ENCODE data around the gene RPS10. TPM values are rescaled to one million over a fixed set of nuclear protein-coding genes. Genes with fewer than 3 reads are reported as not detected.

Gene RPS10
- total and polyA plus RNA-seq, 2 donors = 2,659 to 2,778 TPM

GRCh38 chr6:34457742-34458735, 32.2 kb upstream of the RPS10 start:
- Histone ChIP-seq H3K4me3 (ENCODE audit: low read length in 2 of 2) (no peak overlapping the region), H3K27ac (ENCODE audit: low read depth in 1 of 2, low read length in 1 of 2) (no peak overlapping the region), H3K4me1 (ENCODE audit: control insufficient read depth in 2 of 2, insufficient read depth in 2 of 2, low read length in 2 of 2) (peaks cover 0 to 16% of the 10 kb centered on the region in 2 donors), H3K9me3 (ENCODE audit: control insufficient read depth in 2 of 2, insufficient read depth in 1 of 2, low read length in 1 of 2) (peaks cover 0 to 11% of the 10 kb centered on the region in 2 donors), H3K36me3 (ENCODE audit: control insufficient read depth in 2 of 2, insufficient read depth in 2 of 2, low read length in 1 of 2) (no peaks in the 10 kb centered on the region), H3K27me3 (ENCODE audit: control insufficient read depth in 2 of 2, insufficient read depth in 1 of 2, low read length in 1 of 2) (peaks cover 0 to 3% of the 10 kb centered on the region in 2 donors)
- DNase-seq (ENCODE audit: low read depth in 6 of 9, low spot score in 9 of 9) = no peak
- 89% methylated on average over 14 of the region's 14 CpGs for WGBS

- no peak overlapping the region for H3K4me3 ChIP-seq (ENCODE audit: low read length in 2 of 2)
- no peaks in the 10 kb centered on the region for H3K27me3 ChIP-seq (ENCODE audit: control insufficient read depth in 2 of 2, insufficient read depth in 1 of 2, low read length in 1 of 2)
- H3K27ac ChIP-seq (ENCODE audit: low read depth in 1 of 2, low read length in 1 of 2) = no peak overlapping the region
- peaks cover 0 to 16% of the 10 kb centered on the region in 2 donors for H3K4me1 ChIP-seq (ENCODE audit: control insufficient read depth in 2 of 2, insufficient read depth in 2 of 2, low read length in 2 of 2)
- peaks cover 0 to 11% of the 10 kb centered on the region in 2 donors for H3K9me3 ChIP-seq (ENCODE audit: control insufficient read depth in 2 of 2, insufficient read depth in 1 of 2, low read length in 1 of 2)
- no peaks in the 10 kb centered on the region for H3K36me3 ChIP-seq (ENCODE audit: control insufficient read depth in 2 of 2, insufficient read depth in 2 of 2, low read length in 1 of 2)
- DNase-seq (ENCODE audit: low read depth in 6 of 9, low spot score in 9 of 9) = no peak
- 69% methylated on average over 2 of the region's 2 CpGs for WGBS
Measured at GRCh38 chr6:34457382-34457741, 31.5 kb upstream of the RPS10 start.

- Histone ChIP-seq H3K4me1 (ENCODE audit: control insufficient read depth in 2 of 2, insufficient read depth in 2 of 2, low read length in 2 of 2) (peaks cover 0 to 16% of the 10 kb centered on the region in 2 donors), H3K9me3 (ENCODE audit: control insufficient read depth in 2 of 2, insufficient read depth in 1 of 2, low read length in 1 of 2) (peaks cover 1 to 11% of the 10 kb centered on the region in 2 donors), H3K27me3 (ENCODE audit: control insufficient read depth in 2 of 2, insufficient read depth in 1 of 2, low read length in 1 of 2) (no peaks in the 10 kb centered on the region), H3K4me3 (ENCODE audit: low read length in 2 of 2) (no peak overlapping the region), H3K27ac (ENCODE audit: low read depth in 1 of 2, low read length in 1 of 2) (no peak overlapping the region), H3K36me3 (ENCODE audit: control insufficient read depth in 2 of 2, insufficient read depth in 2 of 2, low read length in 1 of 2) (no peaks in the 10 kb centered on the region)
- no peak for DNase-seq (ENCODE audit: low read depth in 6 of 9, low spot score in 9 of 9)
- WGBS = no CpG with 5 or more reads among the region's 1 CpG
Measured at GRCh38 chr6:34455831-34456230, 30.0 kb upstream of the RPS10 start.

- Histone ChIP-seq H3K36me3 (ENCODE audit: control insufficient read depth in 2 of 2, insufficient read depth in 2 of 2, low read length in 1 of 2) (no peaks in the 10 kb centered on the region), H3K27me3 (ENCODE audit: control insufficient read depth in 2 of 2, insufficient read depth in 1 of 2, low read length in 1 of 2) (no peaks in the 10 kb centered on the region)
- WGBS = 98% methylated on average over 1 of the region's 1 CpG
Measured at GRCh38 chr6:34451192-34451591, 25.3 kb upstream of the RPS10 start.

GRCh38 chr6:34447910-34448309, 22.0 kb upstream of the RPS10 start:
- no peak overlapping the region for H3K27ac ChIP-seq (ENCODE audit: low read depth in 1 of 2, low read length in 1 of 2)
- H3K36me3 ChIP-seq (ENCODE audit: control insufficient read depth in 2 of 2, insufficient read depth in 2 of 2, low read length in 1 of 2) = no peaks in the 10 kb centered on the region
- DNase-seq (ENCODE audit: low read depth in 6 of 9, low spot score in 9 of 9) = no peak
- WGBS = 88% methylated on average over 5 of the region's 5 CpGs
- H3K4me1 ChIP-seq (ENCODE audit: control insufficient read depth in 2 of 2, insufficient read depth in 2 of 2, low read length in 2 of 2) = no peaks in the 10 kb centered on the region
- no peaks in the 10 kb centered on the region for H3K27me3 ChIP-seq (ENCODE audit: control insufficient read depth in 2 of 2, insufficient read depth in 1 of 2, low read length in 1 of 2)
- no peak overlapping the region for H3K4me3 ChIP-seq (ENCODE audit: low read length in 2 of 2)
- peaks cover 0 to 1% of the 10 kb centered on the region in 2 donors for H3K9me3 ChIP-seq (ENCODE audit: control insufficient read depth in 2 of 2, insufficient read depth in 1 of 2, low read length in 1 of 2)

More at GRCh38 chr6:34451192-34451591, 25.3 kb upstream of the RPS10 start:
- no peak overlapping the region for H3K27ac ChIP-seq (ENCODE audit: low read depth in 1 of 2, low read length in 1 of 2)
- no peaks in the 10 kb centered on the region for H3K4me1 ChIP-seq (ENCODE audit: control insufficient read depth in 2 of 2, insufficient read depth in 2 of 2, low read length in 2 of 2)
- no peak overlapping the region for H3K4me3 ChIP-seq (ENCODE audit: low read length in 2 of 2)
- peaks cover 0 to 1% of the 10 kb centered on the region in 2 donors for H3K9me3 ChIP-seq (ENCODE audit: control insufficient read depth in 2 of 2, insufficient read depth in 1 of 2, low read length in 1 of 2)
- no peak for DNase-seq (ENCODE audit: low read depth in 6 of 9, low spot score in 9 of 9)

GRCh38 chr6:34447386-34447785, 21.5 kb upstream of the RPS10 start:
- H3K4me3 ChIP-seq (ENCODE audit: low read length in 2 of 2) = no peak overlapping the region
- no peaks in the 10 kb centered on the region for H3K27me3 ChIP-seq (ENCODE audit: control insufficient read depth in 2 of 2, insufficient read depth in 1 of 2, low read length in 1 of 2)
- no peaks in the 10 kb centered on the region for H3K36me3 ChIP-seq (ENCODE audit: control insufficient read depth in 2 of 2, insufficient read depth in 2 of 2, low read length in 1 of 2)
- no peak overlapping the region for H3K27ac ChIP-seq (ENCODE audit: low read depth in 1 of 2, low read length in 1 of 2)
- WGBS = 91% methylated on average over 7 of the region's 7 CpGs
- H3K4me1 ChIP-seq (ENCODE audit: control insufficient read depth in 2 of 2, insufficient read depth in 2 of 2, low read length in 2 of 2) = no peaks in the 10 kb centered on the region
- no peak for DNase-seq (ENCODE audit: low read depth in 6 of 9, low spot score in 9 of 9)
- H3K9me3 ChIP-seq (ENCODE audit: control insufficient read depth in 2 of 2, insufficient read depth in 1 of 2, low read length in 1 of 2) = peaks cover 0 to 1% of the 10 kb centered on the region in 2 donors

GRCh38 chr6:34445313-34445860, 19.5 kb upstream of the RPS10 start:
- Histone ChIP-seq H3K27ac (ENCODE audit: low read depth in 1 of 2, low read length in 1 of 2) (no peak overlapping the region), H3K9me3 (ENCODE audit: control insufficient read depth in 2 of 2, insufficient read depth in 1 of 2, low read length in 1 of 2) (no peaks in the 10 kb centered on the region), H3K4me3 (ENCODE audit: low read length in 2 of 2) (no peak overlapping the region), H3K4me1 (ENCODE audit: control insufficient read depth in 2 of 2, insufficient read depth in 2 of 2, low read length in 2 of 2) (no peaks in the 10 kb centered on the region), H3K27me3 (ENCODE audit: control insufficient read depth in 2 of 2, insufficient read depth in 1 of 2, low read length in 1 of 2) (no peaks in the 10 kb centered on the region), H3K36me3 (ENCODE audit: control insufficient read depth in 2 of 2, insufficient read depth in 2 of 2, low read length in 1 of 2) (no peaks in the 10 kb centered on the region)
- 97% methylated on average over 4 of the region's 4 CpGs for WGBS
- no peak for DNase-seq (ENCODE audit: low read depth in 6 of 9, low spot score in 9 of 9)

GRCh38 chr6:34441526-34441925, 15.7 kb upstream of the RPS10 start:
- no peak for DNase-seq (ENCODE audit: low read depth in 6 of 9, low spot score in 9 of 9)
- Histone ChIP-seq H3K27me3 (ENCODE audit: control insufficient read depth in 2 of 2, insufficient read depth in 1 of 2, low read length in 1 of 2) (no peaks in the 10 kb centered on the region), H3K9me3 (ENCODE audit: control insufficient read depth in 2 of 2, insufficient read depth in 1 of 2, low read length in 1 of 2) (no peaks in the 10 kb centered on the region), H3K4me3 (ENCODE audit: low read length in 2 of 2) (no peak overlapping the region), H3K27ac (ENCODE audit: low read depth in 1 of 2, low read length in 1 of 2) (no peak overlapping the region), H3K4me1 (ENCODE audit: control insufficient read depth in 2 of 2, insufficient read depth in 2 of 2, low read length in 2 of 2) (no peaks in the 10 kb centered on the region), H3K36me3 (ENCODE audit: control insufficient read depth in 2 of 2, insufficient read depth in 2 of 2, low read length in 1 of 2) (no peaks in the 10 kb centered on the region)
- WGBS = 33% methylated on average over 5 of the region's 5 CpGs

- 99% methylated on average over 2 of the region's 3 CpGs for WGBS
- H3K36me3 ChIP-seq (ENCODE audit: control insufficient read depth in 2 of 2, insufficient read depth in 2 of 2, low read length in 1 of 2) = no peaks in the 10 kb centered on the region
- DNase-seq (ENCODE audit: low read depth in 6 of 9, low spot score in 9 of 9) = no peak
- no peak overlapping the region for H3K27ac ChIP-seq (ENCODE audit: low read depth in 1 of 2, low read length in 1 of 2)
- H3K9me3 ChIP-seq (ENCODE audit: control insufficient read depth in 2 of 2, insufficient read depth in 1 of 2, low read length in 1 of 2) = no peaks in the 10 kb centered on the region
- no peak overlapping the region for H3K4me3 ChIP-seq (ENCODE audit: low read length in 2 of 2)
- no peaks in the 10 kb centered on the region for H3K4me1 ChIP-seq (ENCODE audit: control insufficient read depth in 2 of 2, insufficient read depth in 2 of 2, low read length in 2 of 2)
- no peaks in the 10 kb centered on the region for H3K27me3 ChIP-seq (ENCODE audit: control insufficient read depth in 2 of 2, insufficient read depth in 1 of 2, low read length in 1 of 2)
Measured at GRCh38 chr6:34439442-34439841, 13.6 kb upstream of the RPS10 start.
